EL (cell line): ENCODE data around the gene RIC8B.
A peak's percentile ranks its signal among the peaks of the same experiment; 100 is the strongest.

Experiments
- DNase-seq: peaks from one replicate; pipeline ENCODE4 v3.0.0-alpha.2; 2016

The RIC8B gene

GRCh38 chr12:106759526-106760183 is 14.8 kb upstream of the RIC8B start:
- DNase-seq, result no peak

GRCh38 chr12:106760184-106760531 is 14.3 kb upstream of the RIC8B start:
- DNase-seq, result no peak

GRCh38 chr12:106764220-106764619 is 10.3 kb upstream of the RIC8B start:
- no peak for DNase-seq

GRCh38 chr12:106764738-106765137 is 9.7 kb upstream of the RIC8B start:
- DNase-seq, result no peak

- no peak for DNase-seq
These were observed 8.1 kb upstream of the RIC8B start for GRCh38 chr12:106766393-106766826.

- no peak for DNase-seq
These were observed 7.3 kb upstream of the RIC8B start for GRCh38 chr12:106767206-106767605.

DNA sequence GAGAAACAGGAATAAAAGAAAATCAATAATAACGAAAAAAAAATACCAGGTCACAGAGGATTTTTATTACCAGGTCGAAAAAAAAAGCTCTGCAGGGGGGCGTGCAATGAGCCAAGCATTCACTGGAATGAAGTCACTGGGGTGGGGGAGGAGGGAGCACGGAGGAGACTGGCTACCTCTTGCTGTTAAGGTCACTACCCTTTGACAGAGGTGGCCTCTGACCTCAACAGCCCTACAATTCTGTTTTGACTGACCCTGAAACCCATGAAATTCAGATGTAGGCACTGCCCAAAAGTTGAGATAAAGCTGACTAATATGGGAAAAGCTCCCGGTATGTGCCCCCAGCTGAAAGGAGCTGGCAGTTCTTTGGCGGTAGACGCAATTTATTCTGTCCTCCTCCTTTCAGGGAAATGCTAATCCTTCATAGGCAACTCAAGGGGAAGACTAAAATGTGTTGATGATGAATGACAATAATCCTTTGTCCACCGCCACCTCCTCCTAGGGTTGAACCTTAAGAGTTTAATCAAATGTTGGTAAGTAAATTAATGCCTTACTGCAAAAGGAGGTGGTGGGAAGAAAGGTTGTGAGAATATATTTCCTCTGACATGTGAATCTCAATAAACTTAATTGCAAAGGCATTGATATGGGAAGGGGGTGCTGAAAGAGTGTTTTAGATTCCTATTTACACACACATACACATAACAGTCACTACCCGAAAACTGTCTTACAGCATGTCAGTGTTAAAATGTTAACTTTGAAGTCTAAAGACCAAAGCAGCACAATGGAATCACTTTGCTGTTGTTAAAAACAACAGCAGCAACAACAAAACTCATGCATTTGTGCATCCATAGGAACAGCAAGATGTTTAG is 6.3 kb upstream of the RIC8B start:
- DNase-seq, result peak; percentile 74

- DNase-seq, result peak; percentile 66
These were observed 5.4 kb upstream of the RIC8B start for GRCh38 chr12:106769078-106769477.

DNA sequence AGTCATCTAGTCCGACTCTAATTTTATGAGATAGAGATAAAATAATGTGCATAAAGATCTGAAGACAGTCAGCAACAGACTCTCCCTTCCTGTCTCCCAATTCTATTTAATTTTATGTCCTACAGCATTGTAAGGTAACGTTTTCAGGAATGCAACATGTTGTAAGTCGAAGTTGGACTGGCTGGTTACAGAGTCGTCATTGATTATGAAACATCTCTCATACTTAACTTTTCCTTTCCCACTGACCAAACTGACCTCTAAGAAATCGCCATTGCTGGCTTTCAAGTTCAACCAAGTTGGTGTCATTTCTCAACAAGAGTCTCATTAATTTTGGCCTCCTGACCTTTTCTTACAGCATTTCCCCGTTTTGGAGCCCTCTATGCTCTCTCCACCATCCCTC is 4.9 kb upstream of the RIC8B start:
- peak; percentile 3 for DNase-seq

DNA sequence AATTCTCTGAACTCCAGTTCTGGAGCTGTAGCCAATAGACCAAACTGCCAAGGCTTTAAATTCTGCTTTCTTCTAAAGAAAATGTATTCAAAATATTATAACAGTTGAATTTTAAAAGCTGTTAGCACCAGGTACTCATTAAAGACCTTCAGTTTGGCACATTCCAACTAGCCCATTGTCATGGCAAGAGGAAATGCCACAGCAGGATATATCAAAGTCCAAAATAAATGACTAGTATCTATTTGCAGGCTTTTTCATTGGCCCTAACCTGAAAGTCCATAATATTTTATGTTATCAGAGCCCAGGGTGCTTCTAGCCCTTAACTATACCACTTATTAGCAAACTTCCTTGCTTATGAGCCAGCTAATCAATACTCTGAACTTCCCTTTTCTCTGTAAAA is 3.1 kb upstream of the RIC8B start:
- no peak for DNase-seq

DNA sequence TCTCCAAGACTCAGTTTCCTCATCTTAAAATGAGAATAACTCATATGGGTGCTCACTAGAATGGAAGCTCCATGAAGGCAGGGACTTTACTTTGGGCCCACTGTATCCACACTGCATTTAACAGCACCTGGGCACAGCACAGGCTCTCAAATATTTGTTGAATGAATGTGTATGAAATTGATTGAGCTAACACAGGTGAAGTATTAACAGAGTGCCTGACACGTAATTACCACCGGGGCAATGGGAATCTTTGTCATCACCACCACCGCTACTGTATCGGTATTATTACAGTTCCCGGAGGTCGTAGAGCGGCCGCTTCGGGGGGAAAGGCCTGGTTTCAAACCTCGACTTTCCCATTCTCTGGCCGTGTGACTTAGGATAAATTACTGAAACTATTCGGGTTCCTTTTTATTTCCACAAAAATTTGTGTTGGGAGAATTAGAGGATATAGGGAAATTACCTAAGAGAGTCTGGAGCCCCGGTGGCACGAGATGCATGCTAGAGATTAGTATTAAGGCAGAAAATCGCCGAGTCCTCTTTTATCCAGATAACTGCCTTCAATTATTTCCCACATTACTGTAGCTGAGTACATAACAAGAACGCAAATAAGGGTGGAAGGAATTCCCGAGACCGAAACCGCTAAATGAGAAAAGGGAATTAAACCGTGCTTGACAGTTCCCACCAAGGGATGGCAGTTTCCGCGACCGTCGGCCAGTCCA is 1.0 kb upstream of the RIC8B start:
- no peak for DNase-seq

DNA sequence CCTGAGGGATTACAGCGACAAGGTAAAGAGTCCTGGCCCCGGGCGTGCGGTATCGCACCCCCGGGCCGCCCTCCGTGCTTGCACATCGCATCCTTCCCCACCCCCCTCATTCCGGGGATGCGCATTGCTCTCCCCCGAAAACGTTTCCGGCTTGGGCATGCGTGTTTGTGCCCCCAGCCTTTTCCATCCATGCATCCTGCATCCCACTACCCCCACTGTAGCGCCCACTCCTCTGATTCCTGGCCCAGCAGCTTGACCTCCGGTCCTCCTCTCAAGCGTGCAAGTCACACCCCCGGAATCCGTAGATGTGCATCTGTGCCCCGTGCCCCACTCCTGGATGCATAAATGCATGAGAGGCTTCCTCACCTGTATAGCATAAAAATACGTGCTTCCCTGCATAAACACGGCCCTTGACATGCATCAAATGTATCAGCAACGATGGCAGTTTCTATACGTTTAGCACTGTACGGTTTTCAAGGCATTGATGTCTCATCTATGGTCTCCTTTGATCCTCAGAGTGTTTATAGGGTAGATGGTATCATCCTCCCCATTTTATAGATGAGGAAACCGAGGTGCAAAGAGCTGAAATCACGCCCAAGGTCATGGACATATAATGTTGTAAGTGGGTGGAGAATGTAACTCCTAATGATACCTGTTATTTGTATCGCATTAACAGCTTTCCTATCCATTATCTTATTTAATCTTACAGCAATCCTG is 484 bp downstream of the RIC8B start:
- DNase-seq, result no peak

GRCh38 chr12:106776897-106777296 is 2.4 kb downstream of the RIC8B start:
- DNase-seq, result no peak

DNA sequence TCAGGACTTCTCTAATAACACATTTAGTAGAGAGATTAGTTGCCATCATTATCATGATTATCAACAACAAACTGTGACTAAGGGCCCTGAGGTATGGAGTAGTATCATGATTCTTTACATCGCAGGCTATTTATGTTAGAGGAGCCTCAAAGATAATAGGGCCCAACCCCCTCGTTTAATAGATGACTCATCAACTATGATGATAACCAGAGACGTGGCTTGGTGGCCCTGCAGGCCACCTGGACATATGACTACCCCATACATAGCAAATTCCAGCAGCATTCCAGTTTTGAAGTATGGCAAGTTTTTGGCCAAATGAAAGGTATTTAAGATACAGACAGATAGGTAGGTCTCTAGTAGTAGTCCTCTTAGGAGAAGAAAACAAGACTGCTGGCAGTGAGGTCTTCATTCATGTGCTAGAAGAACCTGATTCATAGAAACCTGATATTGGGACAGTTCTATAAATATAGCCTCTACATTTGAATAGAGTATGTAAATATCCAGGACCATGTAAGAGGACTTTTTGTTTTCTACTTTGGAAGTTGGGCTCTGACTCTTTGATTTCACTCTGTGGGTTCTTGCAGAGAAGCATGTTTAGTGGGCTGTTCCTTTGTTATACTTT is 5.6 kb downstream of the RIC8B start:
- DNase-seq, result peak; percentile 57

DNA sequence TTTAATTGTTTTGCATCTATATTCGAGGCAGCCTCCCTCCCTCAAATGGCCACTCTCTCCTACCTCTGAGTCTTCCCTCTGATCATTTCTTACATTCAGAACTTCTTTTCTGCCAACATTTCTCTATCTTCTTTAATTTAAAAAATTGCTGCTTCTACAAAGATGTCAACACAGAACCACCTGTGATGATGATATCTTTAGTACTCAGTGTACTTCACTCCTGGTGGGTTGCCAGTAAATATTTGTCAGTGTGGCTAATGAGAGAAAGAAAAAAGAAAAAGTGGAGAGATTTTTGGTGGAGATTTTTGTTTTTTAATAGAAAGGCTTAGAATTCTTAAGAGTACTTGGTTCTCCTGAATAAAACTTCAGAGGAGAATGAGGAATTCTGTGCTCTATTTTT is 8.1 kb downstream of the RIC8B start:
- no peak for DNase-seq

- DNase-seq, result no peak
These were observed 9.0 kb downstream of the RIC8B start for GRCh38 chr12:106783515-106783914.

- no peak for DNase-seq
These were observed 15.5 kb downstream of the RIC8B start for GRCh38 chr12:106790020-106790419.

DNA sequence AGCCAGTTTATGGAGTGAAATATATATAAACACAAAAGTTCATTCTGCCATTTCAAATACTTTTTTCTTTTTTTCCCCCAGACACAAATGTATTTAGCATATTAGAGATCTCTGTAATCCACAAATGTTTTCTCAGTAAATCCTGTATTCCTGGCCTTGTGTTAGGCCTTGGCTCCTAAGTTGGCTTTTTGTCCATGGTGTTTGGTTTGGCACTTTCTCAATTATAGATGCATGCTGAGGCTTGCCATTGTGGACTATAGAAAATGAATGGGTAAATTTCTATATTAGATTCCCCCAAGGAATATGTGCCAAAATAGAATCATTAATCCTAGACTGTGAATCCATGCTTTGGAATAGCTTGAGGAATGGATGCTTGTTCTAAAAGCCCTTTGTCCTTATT is 17.0 kb downstream of the RIC8B start:
- DNase-seq, result no peak

- no peak for DNase-seq
These were observed 19.9 kb downstream of the RIC8B start for GRCh38 chr12:106794369-106794768.

DNA sequence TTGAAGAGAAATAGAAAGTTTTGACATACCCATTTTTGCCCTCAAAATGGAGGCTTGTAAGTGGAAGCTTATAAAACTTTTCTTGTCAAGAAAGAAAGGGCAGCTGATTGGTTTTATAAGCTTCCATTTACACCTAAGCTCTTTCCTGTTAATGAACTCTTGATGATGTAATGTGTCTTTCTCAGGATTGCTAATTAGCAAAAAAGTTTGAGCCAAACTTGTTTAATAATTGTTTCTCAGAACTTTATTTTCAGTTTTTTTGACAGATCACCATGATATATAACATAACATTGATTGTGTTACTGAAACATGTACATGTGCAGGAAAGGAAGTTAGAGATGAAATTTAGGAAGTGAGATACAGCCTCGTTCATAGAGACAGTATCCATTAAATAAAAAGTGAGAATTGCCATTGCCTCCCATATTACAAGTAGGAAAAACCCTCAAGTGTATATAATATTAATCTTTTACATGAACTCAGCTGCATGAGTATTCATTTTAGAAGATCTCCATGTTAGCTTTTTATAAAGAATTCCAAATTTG is 26.8 kb downstream of the RIC8B start:
- no peak for DNase-seq

GRCh38 chr12:106801830-106802533 is 27.5 kb downstream of the RIC8B start:
- no peak for DNase-seq

GRCh38 chr12:106804668-106805067 is 30.2 kb downstream of the RIC8B start:
- DNase-seq, result no peak
